Stimulated activated CD4-positive, alpha-beta T cell treated with anti-CD3 and anti-CD28 coated beads, Interleukin-15, amount 100 ng/mL, for 1 hour (primary cell): ENCODE measurements around the gene MORN1.

Experiments used
- DNase-seq, 2 donors: peaks; one replicate each; pipeline ENCODE4 v3.0.0-alpha.2; 2020; ENCODE audit warnings: low read depth in 1 of 2, low spot score in 1 of 2

Gene MORN1

DNA sequence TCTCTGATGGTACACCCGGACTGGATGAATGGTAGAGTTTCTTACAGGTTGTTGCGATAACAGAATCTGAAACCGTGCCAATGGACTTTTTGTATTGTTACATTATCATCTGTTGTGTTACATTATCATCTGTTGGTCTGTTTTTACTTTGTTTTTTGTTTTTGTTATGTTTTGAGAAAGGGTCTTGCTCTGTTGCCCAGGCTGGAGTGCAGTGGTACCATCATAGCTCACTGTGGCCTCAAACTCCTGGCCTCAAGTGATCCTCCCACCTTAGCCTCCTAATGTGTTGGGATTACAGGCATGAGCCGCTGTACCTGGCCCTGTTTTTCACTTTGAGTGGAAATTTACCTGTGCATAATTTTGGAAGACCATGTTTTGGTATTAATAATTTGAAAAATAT, 31.2 kb upstream of the MORN1 start:
- no peak for DNase-seq

DNA sequence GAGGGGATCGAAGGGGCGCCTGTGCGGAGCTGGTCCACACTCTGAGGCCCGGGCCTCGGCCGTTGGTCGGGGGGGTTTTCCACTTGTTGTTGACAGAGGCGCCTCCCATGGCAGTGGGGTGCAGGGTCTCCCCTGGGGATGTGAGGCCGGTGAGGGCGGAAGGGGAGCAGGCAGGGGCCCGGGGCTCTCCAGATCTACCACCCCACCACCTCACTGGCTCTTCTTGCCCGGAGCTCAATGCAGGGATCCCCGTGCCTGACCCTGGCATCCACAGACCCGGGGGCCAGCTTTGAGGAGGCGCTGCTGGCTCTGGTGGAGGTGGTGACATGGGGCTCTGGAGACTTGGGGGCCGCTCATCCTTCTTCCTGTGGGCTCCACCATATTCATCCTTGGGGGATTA, 28.1 kb upstream of the MORN1 start:
- no peak for DNase-seq

DNA sequence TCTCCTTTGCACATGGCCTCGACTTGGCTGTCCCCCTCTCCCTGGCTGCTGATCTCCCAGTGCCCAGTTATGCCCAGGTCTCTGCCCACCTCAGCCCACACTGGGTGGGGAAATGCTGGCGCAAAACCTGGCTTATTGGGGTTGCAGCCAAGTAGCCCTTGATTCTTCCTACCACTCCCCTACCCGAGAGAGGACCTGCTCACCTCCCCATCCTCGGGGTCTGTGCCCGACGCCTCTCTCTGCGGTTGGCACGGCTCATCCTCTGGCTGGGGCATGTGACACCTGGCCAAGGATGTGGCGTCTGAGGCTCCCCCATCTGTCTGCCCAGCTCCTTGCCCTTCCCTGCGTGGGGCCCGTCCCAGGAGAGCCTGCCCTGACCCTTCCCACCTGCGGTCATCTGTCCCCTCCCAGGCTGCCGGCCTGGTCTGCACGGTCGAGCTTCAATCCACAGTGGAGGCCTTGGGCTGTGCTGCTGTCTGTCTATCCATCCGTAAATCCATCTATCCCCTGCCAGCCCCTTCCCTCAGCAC, 27.5 kb upstream of the MORN1 start:
- DNase-seq = no peak

DNA sequence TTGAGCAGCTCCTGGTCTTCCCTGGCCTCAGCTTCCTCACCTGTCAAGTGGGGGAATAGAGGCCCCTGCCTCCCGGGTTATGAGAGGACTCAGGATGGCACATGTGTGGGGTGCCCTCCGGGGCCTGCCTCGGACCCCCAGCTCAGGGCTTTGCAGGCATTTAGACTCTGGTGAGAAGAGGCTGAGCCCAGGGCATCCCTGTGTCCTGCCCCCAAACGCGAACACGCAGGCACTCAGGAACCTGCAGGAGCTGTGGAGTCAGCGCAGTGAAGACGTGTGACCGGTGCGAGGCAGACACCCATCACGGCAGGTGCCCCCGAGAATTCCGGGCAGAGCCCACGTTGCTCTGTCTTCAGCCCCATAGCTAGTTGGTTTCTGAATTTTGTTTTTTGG, 26.5 kb upstream of the MORN1 start:
- DNase-seq = no peak

DNA sequence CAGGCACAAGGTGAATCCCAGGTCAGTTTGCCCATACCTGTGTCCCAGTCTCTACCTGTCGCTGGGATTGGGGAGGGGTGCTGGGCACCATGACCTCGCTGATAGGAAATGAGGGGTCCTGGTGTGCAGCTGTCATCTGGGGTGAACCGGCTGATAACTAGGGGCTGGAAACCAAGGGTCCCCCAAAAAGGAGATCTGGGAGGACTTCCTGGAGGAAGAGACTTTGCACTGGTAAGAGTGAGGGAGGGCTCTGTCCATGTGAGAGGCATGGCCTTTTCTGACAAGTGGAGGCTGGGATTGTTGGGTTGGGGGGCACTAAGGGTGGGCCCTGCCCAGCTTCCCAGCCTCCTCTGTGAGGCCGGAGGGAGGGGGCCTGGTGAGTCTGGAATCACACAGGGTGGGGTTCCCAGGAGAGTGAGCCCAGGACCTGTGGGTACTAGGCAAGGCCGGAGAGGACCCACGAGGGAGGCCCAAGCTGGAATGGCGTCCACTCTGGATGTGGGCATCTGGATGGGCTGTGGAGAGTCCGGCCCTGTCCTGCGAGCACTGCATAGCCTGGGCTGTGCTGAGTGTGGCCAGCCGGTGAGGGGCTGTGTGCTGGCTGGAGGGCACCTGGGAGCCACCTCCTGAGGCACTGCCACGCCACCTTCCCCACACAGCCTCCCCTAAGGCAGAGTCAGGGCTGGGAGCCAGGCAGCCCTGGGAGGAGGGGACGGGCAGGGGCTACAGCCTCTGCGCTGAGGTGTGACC, 25.9 kb upstream of the MORN1 start:
- no peak for DNase-seq

DNA sequence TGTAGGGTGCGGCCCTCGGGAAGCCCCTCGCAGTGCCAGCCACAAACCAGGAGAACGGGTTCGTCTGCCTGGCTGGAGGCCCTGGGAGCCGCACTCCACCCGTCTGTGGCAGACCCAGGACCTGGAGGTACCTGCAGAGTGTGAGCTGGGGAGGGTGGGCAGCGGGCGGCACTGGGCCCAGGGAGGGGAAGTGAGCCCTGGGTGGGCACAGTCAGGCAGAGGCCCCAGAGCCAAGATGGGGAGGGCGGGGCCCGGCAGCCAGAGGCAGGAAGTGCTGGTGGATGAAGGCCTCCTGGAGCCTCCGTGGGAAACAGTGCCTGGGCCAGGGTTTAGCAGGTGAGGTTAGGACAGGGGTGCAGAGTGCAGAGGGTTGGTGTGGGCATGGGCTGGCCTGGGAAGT, 25.0 kb upstream of the MORN1 start:
- no peak for DNase-seq

DNA sequence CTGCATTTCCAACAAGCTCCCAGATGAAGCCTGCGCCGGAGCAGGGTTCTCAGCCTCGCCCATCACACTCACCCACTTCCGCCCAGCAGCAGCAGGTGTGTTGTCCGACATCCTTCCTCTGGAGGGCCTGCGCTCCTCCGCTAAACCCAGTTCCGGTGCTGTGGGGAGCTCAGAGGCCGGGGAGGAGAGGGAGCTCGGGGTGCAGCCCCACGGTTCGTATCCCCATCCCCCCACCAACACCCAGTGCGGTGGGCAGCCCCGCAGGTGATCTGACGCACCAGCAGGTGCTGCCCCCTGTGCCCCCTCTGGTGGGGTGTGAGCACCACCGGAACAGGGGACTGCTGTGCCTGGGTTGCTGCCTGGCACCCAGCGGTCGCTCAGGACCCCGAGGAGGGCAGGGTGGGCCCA, 24.5 kb upstream of the MORN1 start:
- peak in 1 of 2 donors; percentile 19 for DNase-seq

DNA sequence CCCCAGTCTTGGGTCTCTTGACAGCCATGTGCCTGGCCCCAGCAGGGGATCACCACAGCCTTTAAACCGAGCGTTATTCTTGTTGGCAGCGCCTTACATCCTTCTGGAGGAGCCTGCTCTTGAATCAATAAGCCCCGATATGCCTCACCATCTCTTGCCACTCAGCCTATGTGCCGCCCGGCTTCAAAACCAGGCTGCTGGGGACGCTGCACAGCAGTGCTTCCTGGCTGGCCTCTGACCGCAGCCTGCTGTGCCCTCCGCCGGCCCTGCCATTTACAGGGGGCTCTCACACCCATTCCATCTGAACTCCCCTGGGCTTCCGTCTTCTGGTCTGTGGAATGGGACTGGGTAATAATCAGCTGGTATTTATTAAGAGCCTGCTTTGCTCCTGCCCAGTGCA, 24.0 kb upstream of the MORN1 start:
- DNase-seq = no peak

DNA sequence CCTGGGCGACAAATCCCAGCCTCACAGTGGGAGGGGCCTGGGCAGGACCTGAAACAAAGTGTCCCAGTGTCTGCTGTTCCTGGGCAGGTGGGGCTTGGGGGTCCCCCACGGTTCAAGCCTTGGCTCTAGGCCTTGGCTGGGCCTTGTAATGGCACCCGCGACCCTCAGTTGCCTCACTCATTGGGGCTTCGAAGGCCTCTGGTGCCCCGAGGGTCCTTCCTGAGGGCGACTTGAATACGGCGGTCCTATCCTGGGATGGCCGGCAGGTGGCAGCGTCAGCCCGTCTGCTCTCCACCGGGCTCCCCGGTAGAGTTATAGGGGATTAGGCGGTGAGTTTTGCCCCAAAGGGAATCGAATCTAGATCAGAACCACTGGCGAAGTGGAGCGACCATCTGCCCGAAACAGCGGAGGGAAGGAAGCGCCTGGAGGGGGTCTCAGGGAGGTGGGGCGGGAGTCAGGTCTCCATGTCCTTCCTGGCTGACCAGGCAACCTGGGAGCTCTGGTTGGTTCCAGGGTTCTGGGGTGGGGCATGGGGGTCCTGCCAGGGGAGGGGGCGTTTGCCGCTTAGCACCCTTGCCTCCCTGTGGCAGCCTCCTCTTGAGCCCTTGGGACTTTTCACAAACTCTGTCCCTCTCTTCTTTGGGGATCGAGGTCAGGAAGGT, 23.1 kb upstream of the MORN1 start:
- peak; percentile 73 for DNase-seq

DNA sequence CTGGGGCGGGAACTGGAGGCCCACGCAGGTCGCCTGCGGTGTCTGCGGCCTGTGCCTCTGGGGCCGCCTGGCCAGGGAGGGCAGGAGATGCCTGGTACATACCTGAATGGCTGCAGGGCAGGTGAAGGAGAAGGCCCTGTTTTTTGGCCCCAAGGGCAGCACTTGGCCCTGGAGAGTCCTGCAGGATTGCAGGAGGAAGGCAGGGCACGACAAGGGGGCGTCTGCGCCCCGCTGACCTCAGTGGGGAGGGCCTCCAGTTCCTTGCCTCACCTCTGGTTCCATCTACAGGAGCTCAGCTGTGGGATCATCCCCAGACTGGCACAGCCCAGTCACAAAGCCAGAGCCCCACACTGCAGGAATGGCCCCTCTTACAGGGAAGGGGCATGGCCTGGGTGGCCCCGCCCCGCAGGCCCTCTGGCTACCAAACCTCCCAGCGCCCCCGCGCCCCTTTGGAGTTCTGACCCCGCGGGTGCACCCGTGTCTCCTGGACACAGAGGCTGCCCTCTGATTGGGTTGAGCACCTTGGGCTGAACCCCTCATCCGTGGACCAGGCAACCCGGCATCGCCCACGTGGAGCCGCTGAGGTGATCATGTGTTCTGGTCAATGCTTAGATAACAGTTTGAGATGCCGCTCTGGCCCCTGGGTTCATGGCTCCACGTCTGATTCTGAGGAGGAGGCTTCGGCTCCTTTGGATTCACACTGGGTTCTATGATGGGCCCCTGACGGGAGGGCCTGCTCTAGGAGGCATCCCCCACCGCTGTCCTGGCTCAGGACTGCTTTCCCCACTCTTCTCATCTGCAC, 22.3 kb upstream of the MORN1 start:
- no peak for DNase-seq

DNA sequence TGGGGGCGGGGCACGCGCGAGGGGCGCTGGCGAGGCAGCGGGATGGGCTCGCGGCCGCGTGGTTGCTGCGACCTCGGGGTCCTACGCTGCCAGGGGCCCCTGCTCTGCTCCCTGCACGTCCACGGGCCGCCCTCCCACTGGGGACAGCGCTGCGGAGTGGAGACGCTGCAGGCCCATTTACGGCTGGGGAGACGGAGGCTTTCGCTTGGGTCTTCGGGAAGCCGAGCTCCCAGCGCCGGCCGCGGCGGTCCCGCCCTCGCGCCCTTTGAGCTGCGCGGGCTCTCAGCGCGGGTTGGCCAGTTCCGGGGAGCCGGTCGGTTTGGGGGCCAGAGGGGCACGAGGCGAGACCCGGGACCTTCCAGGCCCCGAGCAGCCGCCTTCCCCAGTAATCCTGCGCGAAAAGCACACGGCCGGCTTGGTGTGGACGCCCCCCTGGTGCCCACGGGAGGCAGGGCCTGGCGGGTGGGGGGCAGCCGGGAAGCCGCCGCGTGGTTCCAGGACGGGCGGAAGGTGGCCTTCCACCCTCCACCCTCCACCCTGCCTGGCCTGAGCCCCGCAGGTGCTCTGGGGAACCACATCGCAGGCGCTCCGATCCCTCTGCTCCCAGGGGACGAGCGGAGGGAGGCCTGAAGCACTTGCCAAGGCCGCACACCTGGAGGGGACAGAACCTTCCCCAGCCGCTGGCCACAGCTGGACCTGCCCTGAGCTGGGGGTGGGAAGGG, 21.6 kb upstream of the MORN1 start:
- no peak for DNase-seq

DNA sequence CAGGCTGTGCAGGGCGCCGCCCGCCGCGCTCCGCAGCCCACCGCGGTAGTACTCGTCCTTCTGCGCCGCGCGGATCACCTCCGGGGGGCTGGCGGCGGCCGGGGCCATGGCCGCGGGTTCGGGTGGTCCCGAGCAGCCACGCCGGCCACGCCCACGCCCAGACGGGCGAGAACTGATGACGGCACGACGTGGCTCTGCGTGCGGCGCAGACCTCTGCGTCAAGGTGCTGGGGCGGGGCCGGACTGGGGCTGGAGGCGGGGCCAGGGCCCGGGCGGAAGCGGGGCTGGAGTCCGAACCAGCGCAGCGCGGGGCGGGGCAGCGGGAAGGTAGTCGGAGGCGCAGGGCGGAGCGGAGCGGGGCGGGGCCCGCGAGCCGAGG, 21.0 kb upstream of the MORN1 start, which contains the start of gene PEX10:
TSS of gene PEX10 (minus strand) at position 170 of the 378 bp plus-strand sequence. CDS start at position 108, 62 bp downstream.
- DNase-seq = peak; percentile 99 to 100

DNA sequence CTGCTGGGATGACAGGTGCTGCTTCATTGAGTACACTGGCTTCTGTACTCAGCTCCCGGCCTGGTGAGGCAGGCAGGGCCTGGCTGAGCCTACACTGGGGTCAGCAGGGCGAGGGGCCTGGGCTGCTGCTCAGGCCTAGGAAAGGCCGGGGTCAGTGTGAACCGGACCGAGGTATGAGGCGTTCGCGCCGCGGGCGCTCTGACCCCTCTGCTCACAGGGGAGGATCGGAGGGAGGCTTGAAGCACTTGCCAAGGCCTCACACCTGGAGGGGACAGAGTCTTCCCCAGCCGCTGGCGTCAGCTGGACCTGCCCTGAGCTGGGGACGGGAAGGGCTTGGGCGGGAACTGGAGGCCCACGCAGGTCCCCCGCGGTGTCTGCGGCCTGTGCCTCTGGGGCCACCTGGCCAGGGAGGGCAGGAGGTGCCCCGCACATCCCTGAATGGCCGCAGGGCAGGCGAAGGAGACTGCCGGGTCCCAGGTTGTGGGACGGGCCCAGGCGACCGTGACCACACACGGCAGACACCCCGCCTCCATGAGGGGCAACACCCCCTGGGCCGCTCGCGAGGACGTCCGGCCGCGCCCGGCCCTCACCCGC, 20.5 kb upstream of the MORN1 start:
- DNase-seq = no peak

DNA sequence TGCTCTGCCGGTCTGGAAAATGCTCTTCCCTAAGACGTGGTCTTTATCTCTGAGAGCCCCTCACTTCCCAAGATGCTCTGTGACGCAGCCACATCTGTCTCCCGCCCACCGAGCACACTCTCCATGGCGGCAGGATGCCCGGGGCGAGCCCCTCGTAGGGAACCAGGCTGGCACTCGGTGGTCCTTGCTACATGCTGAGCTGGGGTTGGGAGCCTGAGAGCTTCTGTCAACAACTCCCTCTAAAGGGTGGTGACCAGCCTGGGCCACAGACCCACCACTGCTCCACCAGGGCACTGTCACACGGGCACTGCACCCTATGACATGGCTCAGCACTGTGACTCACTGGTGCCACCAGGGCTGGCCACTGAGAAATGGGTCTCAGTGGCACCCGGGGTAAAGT, 18.4 kb upstream of the MORN1 start:
- no peak for DNase-seq

DNA sequence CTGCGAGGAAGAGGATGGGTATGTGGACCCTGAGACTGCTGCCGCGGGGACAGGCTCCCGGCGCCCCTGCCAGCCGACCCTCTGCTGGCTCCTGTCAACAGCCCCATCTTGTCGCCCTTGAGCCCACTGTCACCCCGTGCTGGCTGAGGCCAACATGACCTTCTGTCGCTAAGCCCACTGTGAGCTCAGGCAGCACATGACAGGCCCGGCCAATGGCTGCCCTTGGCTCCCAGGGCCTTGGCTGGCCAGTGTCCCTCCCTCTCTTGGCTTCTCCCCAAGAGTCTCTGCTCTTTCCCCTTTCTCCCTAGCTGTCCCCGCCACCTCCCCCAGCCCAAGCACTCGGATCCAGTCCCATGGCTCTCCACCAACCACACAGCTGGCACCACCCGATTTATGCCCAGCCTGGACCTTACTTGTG, 17.5 kb upstream of the MORN1 start:
- no peak for DNase-seq

DNA sequence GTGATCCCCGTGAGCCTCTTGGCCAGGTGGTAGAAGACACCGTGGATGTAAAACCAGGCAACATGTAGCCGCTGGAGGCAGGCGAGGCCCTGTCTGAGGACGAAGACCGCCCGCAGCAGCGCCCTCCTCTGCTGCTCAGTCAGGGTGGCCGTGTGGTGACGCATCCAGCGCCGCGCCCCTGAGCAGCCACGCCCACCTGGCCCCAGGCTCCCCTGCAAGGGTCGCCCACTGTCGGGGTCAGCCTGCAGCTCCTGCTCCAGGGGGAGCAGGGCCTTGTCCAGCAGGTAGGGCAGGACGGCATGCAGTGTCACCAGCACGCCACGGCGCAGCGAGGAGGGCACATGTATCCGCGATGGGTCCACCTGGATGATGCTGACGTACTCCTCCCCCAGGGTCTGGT, 17.1 kb upstream of the MORN1 start:
- DNase-seq = no peak

DNA sequence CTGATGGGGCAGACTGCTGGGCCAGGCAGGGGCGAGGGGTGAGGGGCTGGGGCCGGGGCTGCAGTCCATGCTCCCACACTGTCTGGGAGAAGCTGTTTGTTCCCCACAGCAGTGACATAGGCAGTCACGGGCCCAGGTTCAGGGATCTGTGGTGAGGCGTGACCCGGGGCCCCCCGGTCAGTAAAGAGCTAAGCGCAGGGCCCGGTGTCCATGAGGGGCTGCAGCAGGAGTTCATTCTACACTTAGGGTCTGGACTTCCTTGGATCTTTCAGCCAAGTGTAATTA, 16.6 kb upstream of the MORN1 start:
- DNase-seq = no peak

DNA sequence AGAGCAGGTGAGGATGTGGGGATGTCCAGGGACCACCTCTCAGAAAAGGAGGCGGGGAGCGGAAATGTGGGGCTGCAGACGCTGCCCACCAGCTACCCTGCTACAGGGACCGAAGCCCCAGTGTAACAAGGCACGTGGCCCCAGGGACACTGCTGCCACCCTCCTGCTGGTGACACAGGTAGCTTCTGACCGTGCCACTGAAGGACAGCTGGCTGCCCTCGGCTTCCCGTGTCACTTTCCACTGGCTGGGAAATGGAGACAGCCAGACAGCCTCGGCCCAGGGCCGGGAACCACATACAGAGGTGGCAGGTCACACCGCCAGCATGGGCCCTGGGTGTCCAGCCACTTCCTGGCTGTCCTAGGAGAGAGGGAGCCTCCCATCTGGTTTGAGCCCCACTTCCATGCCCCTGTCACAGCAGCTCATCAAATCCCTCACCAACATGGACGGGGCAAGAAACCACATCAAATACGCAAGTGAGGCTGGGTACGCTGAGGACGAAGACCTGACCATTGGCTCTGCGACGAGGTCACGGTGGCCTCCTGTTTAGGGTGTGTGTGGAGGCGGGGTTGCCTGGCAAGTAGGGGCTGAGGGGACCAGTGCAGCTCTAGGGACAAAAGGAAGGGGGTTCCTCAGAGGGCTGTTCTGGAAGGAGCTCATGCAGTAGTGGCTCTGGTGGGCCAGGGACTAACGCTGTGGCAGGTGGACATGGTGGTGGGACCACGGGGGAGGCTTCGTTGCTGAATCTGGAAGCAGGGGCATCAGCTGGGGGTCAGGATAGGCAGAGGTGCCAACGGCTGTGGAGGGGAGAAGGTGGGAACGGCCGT, 16.0 kb upstream of the MORN1 start:
- DNase-seq = no peak

DNA sequence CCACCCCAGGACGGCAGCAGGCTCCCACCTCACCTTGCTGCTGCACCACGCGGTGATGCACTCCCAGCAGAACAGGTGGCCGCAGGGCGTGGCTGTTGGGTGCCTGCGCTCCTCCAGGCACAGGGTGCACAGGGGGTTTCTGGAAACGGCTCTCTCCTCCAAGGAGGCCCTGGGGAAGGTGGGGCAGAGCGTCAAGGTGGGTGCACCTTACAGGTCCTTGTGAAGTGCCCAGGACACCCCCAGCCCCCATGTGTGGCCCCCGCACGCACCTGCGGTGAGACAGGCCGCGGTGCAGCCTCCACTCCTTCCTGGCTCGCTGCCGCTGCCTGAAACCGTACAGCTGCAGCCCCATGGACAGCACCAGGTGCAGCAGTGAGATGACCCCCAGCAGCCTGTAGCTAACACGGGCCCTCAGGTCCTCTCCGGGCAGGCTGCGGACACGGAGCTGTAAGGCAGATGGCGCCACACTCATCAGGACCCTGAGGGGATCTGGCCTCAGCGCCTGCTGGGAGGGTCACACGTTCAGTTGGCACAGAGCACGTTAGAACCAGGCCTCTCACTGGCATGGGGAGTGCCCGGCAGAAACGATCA, 15.2 kb upstream of the MORN1 start:
- no peak for DNase-seq
